GM10847 (cell line): ENCODE measurements around the gene CD200R1L.

Experiments
- POLR2A ChIP-seq: IDR thresholded peaks from 2 replicates; pipeline ENCODE4 v1.6.1; 2011; ENCODE audit not compliant: insufficient read length; ENCODE audit errors: extremely low read depth

CD200R1L gene

GRCh38 chr3:112846764-112847163 is at the start of gene CD200R1L:
CD200R1L (minus strand) TSS chr3:112846864; CDS start chr3:112829367, 17,497 bp downstream.
- no peak for TF ChIP-seq POLR2A

GRCh38 chr3:112894258-112894657 is 47.6 kb upstream of the CD200R1L start:
- TF ChIP-seq POLR2A = no peak

- no peak for TF ChIP-seq POLR2A
Observed at GRCh38 chr3:112889357-112889756, 42.7 kb upstream of the CD200R1L start.

GRCh38 chr3:112888381-112889085 is 41.9 kb upstream of the CD200R1L start:
- TF ChIP-seq POLR2A = no peak

GRCh38 chr3:112884678-112885290 is 38.1 kb upstream of the CD200R1L start:
- no peak for TF ChIP-seq POLR2A

- TF ChIP-seq POLR2A = no peak
Observed at GRCh38 chr3:112881891-112882290, 35.2 kb upstream of the CD200R1L start.

GRCh38 chr3:112875561-112875960 is 28.9 kb upstream of the CD200R1L start:
- TF ChIP-seq POLR2A = no peak

GRCh38 chr3:112874725-112875124 is 28.1 kb upstream of the CD200R1L start:
- TF ChIP-seq POLR2A = no peak

GRCh38 chr3:112873632-112874031 is 27.0 kb upstream of the CD200R1L start:
- TF ChIP-seq POLR2A = no peak

GRCh38 chr3:112871735-112872134 is 25.1 kb upstream of the CD200R1L start:
- TF ChIP-seq POLR2A = no peak

GRCh38 chr3:112865757-112866156 is 19.1 kb upstream of the CD200R1L start:
- no peak for TF ChIP-seq POLR2A

GRCh38 chr3:112860898-112861297 is 14.2 kb upstream of the CD200R1L start:
- TF ChIP-seq POLR2A = no peak

GRCh38 chr3:112858410-112859069 is 11.9 kb upstream of the CD200R1L start:
- TF ChIP-seq POLR2A = no peak

GRCh38 chr3:112857526-112857925 is 10.9 kb upstream of the CD200R1L start:
- no peak for TF ChIP-seq POLR2A

GRCh38 chr3:112856537-112856936 is 9.9 kb upstream of the CD200R1L start:
- TF ChIP-seq POLR2A = no peak

- TF ChIP-seq POLR2A = no peak
Observed at GRCh38 chr3:112855883-112856282, 9.2 kb upstream of the CD200R1L start.
